Measurements from ENCODE around the gene ARVCF. TPM values are rescaled to one million over a fixed set of nuclear protein-coding genes. Genes with fewer than 3 reads are reported as not detected.

Gene ARVCF
- total RNA-seq, 1 donor from 2014 or later: 19.2 TPM

GRCh38 chr22:20036084-20036482 is 19.5 kb upstream of the ARVCF start:
- H3K36me3 ChIP-seq (ENCODE audit: control insufficient read depth, insufficient read depth, low read length): peaks cover 13% of the 10 kb centered on the region
- no peak for DNase-seq (ENCODE audit: low read depth)
- TF ChIP-seq CTCF (IDR thresholded peaks at IDR 0.05; ENCODE audit: insufficient read depth, low read length, severe bottlenecking): no peak
- FAIRE-seq: no peak
- no peaks in the 10 kb centered on the region for H3K27me3 ChIP-seq (ENCODE audit: control insufficient read depth, insufficient read depth, low read length)
- H3K4me3 ChIP-seq (ENCODE audit: low read depth, low read length): no peak overlapping the region

- DNase-seq (ENCODE audit: low read depth) (no peak), FAIRE-seq (peak; percentile 52)
- Histone ChIP-seq H3K27me3 (ENCODE audit: control insufficient read depth, insufficient read depth, low read length) (no peaks in the 10 kb centered on the region), H3K4me3 (ENCODE audit: low read depth, low read length) (no peak overlapping the region), H3K36me3 (ENCODE audit: control insufficient read depth, insufficient read depth, low read length) (peaks cover 11% of the 10 kb centered on the region)
- no peak for TF ChIP-seq CTCF (IDR thresholded peaks at IDR 0.05; ENCODE audit: insufficient read depth, low read length, severe bottlenecking)
These were observed 18.9 kb upstream of the ARVCF start for GRCh38 chr22:20035375-20036083.

GRCh38 chr22:20034143-20034542 is 17.5 kb upstream of the ARVCF start:
- H3K36me3 ChIP-seq (ENCODE audit: control insufficient read depth, insufficient read depth, low read length): peaks cover 10% of the 10 kb centered on the region
- no peak for TF ChIP-seq CTCF (IDR thresholded peaks at IDR 0.05; ENCODE audit: insufficient read depth, low read length, severe bottlenecking)
- FAIRE-seq: no peak
- no peaks in the 10 kb centered on the region for H3K27me3 ChIP-seq (ENCODE audit: control insufficient read depth, insufficient read depth, low read length)
- no peak overlapping the region for H3K4me3 ChIP-seq (ENCODE audit: low read depth, low read length)
- DNase-seq (ENCODE audit: low read depth): no peak

- H3K4me3 ChIP-seq (ENCODE audit: low read depth, low read length): no peak overlapping the region
- no peaks in the 10 kb centered on the region for H3K27me3 ChIP-seq (ENCODE audit: control insufficient read depth, insufficient read depth, low read length)
- TF ChIP-seq CTCF (IDR thresholded peaks at IDR 0.05; ENCODE audit: insufficient read depth, low read length, severe bottlenecking): no peak
- peaks cover 10% of the 10 kb centered on the region for H3K36me3 ChIP-seq (ENCODE audit: control insufficient read depth, insufficient read depth, low read length)
- DNase-seq (ENCODE audit: low read depth): no peak
- no peak for FAIRE-seq
These were observed 16.6 kb upstream of the ARVCF start for GRCh38 chr22:20033045-20033706.

GRCh38 chr22:20032407-20032991 is 15.9 kb upstream of the ARVCF start:
- Histone ChIP-seq H3K4me3 (ENCODE audit: low read depth, low read length) (no peak overlapping the region), H3K27me3 (ENCODE audit: control insufficient read depth, insufficient read depth, low read length) (no peaks in the 10 kb centered on the region), H3K36me3 (ENCODE audit: control insufficient read depth, insufficient read depth, low read length) (peaks cover 10% of the 10 kb centered on the region)
- no peak for FAIRE-seq
- no peak for DNase-seq (ENCODE audit: low read depth)
- no peak for TF ChIP-seq CTCF (IDR thresholded peaks at IDR 0.05; ENCODE audit: insufficient read depth, low read length, severe bottlenecking)
